HG02610 (cell line): ENCODE data around the gene GRIK4.

Experiments
- ATAC-seq: cut with Tn5 transposase; IDR thresholded peaks from one replicate; pipeline ENCODE4 v1.9.1; 2021; ENCODE audit warnings: mild to moderate bottlenecking, moderate library complexity; ENCODE audit not compliant: unreplicated experiment

GRIK4 gene

GRCh38 chr11:120523196-120523595 lies 11.6 kb downstream of the GRIK4 start:
- no peak for ATAC-seq

GRCh38 chr11:120524536-120525085 lies 13.1 kb downstream of the GRIK4 start:
- ATAC-seq = no peak

- no peak for ATAC-seq
Observed at GRCh38 chr11:120525261-120526171, 14.0 kb downstream of the GRIK4 start.

GRCh38 chr11:120526241-120526640 lies 14.7 kb downstream of the GRIK4 start:
- ATAC-seq = no peak

GRCh38 chr11:120527111-120527761 lies 15.7 kb downstream of the GRIK4 start:
- no peak for ATAC-seq

GRCh38 chr11:120528749-120529148 lies 17.2 kb downstream of the GRIK4 start:
- ATAC-seq = no peak

- ATAC-seq = no peak
Observed at GRCh38 chr11:120529214-120529613, 17.7 kb downstream of the GRIK4 start.

- ATAC-seq = no peak
Observed at GRCh38 chr11:120529911-120530310, 18.4 kb downstream of the GRIK4 start.

- no peak for ATAC-seq
Observed at GRCh38 chr11:120532082-120532831, 20.7 kb downstream of the GRIK4 start.

- no peak for ATAC-seq
Observed at GRCh38 chr11:120532832-120533196, 21.3 kb downstream of the GRIK4 start.

GRCh38 chr11:120536091-120536796 lies 24.7 kb downstream of the GRIK4 start:
- no peak for ATAC-seq

- ATAC-seq = no peak
Observed at GRCh38 chr11:120536797-120537169, 25.2 kb downstream of the GRIK4 start.

- no peak for ATAC-seq
Observed at GRCh38 chr11:120537996-120538395, 26.4 kb downstream of the GRIK4 start.

- ATAC-seq = no peak
Observed at GRCh38 chr11:120538707-120539106, 27.2 kb downstream of the GRIK4 start.

- ATAC-seq = no peak
Observed at GRCh38 chr11:120539667-120540369, 28.3 kb downstream of the GRIK4 start.

- ATAC-seq = no peak
Observed at GRCh38 chr11:120540744-120541465, 29.4 kb downstream of the GRIK4 start.

GRCh38 chr11:120543521-120544215 lies 32.1 kb downstream of the GRIK4 start:
- ATAC-seq = no peak

- no peak for ATAC-seq
Observed at GRCh38 chr11:120545813-120546212, 34.3 kb downstream of the GRIK4 start.
